NCI-H1048 (cell line): ENCODE results near the gene TERT.

ENCODE experiments used
- DNase-seq: peaks from one replicate; lab custom pipeline; 2025; lab: John Stamatoyannopoulos, UW

TERT gene

DNA sequence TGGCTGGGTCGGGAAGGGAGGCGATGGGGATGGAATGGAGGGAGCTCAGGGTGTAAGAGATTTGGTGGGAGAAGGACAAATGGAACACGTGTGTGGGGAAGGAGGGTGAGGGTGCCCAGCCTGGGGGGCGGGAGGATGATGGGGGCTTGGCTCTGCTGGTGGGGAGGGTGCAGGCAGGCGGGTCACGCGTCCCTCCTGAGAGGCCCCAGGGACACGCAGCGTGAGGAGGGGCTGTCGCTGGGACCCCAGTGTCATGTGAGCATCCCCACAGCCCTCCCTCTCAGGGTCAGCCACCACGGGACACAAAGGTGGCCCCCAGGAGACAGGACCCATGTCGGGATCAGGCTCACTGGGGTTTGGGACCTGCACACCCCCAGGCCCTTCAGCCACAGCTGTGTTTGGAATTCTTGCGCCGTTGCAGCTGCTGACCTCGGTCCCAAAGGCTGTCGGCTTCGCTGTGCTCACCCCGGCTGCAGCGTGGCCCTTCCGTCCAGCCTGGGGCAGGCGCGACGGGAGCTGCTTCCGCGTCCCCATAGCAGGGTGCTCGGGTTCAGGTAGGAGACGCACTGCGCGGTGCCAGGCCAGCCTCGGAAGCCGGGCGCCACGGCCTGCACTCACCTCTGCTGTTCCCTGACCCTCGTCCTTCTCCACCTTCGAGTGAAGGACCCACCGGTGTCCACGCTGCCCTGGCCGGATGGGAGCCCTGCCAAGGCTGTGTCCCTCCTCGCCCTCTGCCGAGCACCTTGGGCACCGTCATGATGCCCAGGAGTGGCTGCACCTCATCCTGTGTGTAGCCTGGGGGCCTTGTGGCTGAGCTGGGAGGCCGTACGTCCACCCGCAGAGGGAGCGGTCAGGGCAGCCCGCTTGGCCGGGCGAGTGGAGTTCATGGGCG, 88.1 kb downstream of the TERT start:
- DNase-seq: no peak

DNA sequence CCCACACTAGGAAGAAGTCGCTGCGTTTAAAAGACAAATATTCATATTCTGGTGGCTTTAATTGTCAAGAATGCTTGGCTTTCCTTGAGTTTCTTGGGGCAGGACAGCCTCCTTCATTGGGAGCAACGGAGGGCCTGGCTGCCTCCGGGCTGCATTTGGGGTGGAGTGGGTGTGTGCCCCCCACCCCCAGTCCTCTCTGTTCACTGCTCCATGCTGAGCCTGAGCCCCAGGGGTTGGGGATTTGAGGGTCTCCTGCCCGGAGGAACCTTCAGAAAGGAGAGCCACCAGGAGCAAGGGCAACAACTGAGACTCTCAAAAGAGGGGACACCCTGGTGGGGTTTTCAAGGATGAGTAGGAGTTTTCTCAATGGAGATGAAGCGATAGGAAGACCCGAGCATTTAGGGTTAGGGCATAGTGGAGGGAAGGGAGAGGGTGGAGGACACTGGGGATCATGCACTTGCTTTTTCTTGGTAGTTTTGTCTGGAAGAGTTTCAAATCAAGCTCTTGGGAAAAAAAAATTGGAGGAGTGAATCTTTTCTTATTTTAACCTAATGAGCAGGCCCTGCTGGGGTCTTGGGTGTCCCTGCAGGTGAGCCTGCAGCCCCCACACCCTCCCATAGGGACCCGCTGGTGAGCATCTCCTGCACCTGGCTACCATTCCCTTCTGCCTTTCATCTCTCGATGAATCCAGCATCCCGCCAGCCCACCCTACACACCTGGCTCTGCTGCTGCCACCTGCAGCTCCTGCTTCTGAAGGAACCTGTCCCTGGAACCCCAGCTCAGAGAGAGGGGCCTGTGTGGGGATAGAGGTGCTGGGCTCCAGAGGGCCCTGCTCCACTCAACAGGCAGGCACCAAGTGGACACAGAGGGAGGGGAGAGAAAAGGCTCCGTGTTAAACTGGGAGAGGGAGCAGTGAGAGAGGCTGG, 89.3 kb downstream of the TERT start:
- DNase-seq: no peak

DNA sequence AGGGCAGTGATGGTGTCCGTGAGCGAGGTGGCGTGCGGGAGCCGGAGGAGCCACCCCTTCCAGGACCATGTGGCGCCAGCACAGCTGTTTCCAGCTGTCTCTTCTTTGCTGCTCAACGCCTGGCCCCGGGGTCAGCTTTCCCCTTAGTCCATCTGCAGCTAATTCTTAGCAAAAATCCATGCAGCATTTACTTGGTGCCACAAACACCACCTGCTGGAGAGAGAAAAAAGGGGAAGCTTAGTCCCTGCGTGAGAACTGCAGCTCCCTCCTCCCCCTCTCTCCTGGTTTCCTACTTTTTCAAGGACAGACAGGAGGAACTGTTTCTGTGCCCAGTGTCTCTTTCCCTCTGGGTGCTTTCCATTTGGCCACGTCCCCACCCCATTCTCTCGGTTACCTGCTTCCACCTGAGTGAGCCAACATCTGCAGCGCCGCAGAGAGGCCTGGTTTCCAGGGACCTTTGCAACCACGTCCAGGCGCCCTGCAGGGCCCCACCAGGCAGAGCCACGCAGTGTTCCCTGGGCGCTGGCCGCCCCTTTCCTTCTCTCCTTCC, 90.1 kb downstream of the TERT start:
- no peak for DNase-seq

DNA sequence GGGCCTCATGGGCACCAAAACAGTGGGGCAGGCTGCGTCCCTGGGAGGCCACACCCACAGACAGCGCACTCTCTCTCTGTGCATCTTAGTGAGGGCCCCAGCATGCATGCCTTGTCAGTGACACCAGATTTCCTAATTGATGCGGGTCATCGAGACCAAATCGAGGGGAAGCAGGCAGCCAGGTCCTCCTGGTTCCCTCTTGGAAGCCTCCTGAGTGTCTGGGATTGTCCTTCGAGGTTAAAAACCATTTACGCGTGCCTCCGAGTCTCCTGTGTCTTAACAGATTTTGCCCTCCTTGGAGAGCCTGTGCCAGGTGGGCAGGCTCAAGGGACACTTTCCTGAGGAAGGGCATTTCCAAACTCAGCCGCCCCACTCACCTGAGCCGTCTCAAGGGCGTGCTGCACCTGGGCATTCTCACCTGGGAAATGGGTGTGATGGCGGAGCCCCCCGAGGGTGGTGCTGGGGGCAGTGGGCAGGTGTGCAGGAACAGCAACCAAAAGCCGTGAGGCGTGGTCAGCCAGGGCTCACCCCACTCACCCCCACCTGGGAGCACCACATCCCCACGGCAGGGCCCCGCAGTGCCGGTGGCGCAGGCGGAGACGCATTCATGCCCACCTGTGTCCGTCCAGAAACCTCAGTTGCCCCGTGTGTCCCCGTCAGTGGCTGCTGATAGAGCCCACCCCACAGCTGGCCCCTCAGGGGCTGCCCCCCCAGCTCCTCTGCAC, 90.7 kb downstream of the TERT start:
- no peak for DNase-seq

DNA sequence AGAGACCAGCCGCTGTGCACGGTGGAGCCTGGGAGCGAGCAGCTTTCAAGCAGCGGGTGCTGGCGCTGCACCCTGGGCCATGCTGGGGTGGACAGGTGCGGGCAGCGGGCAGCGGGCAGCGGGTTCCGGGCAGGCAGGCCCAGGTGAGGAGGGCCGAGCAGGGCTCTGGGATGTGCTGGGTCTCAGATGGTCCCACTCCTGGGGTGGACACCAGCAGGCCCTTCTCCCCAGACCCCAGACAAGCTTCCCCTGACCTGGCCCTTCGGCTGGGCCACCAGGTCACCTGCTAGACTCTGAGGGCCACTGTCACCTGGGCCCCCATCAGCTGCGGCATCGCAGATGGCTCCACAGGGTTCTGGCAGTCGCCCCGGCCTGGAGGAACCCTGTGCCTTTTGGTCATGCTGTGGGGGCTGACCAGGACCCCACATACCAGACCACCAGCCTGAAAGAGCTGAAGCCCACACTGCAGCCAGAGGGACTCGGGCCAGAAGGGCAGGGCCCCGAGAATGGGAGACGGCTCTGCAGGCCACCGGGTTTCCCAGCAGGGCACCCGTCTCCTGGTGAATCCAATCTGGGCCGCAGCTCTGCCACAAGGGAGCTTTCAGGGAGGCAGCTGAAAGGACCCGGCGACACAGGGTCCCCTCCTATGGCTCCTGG, 91.4 kb downstream of the TERT start:
- DNase-seq: no peak
